Measurements from ENCODE around the gene ELAVL3. TPM values are rescaled to one million over a fixed set of nuclear protein-coding genes. Genes with fewer than 3 reads are reported as not detected.
A peak's percentile ranks its signal among the peaks of the same experiment; 100 is the strongest.

The ELAVL3 gene
- total and polyA plus RNA-seq, 2 donors (not counting 1 experiment from before 2014, with no cell fraction given), result under 0.01 TPM; not detected in 1

GRCh38 chr19:11499890-11500420, 19.1 kb upstream of the ELAVL3 start:
- no peaks in the 10 kb centered on the region for H3K36me3 ChIP-seq (ENCODE audit: control insufficient read depth, insufficient read depth, low read length)
- H3K9me3 ChIP-seq (ENCODE audit: control insufficient read depth, insufficient read depth, low read depth, low read length), result no peaks in the 10 kb centered on the region
- TF ChIP-seq CTCF (conservative IDR thresholded peaks at IDR 0.05 in 1 of 2, IDR thresholded peaks at IDR 0.05 in 1 of 2; ENCODE audit: low read depth in 1 of 2, low read length in 2 of 2), result no peak
- TF ChIP-seq EZH2 (IDR thresholded peaks at IDR 0.05; ENCODE audit: low read length, missing control alignments), result no peak
- H4K20me1 ChIP-seq (ENCODE audit: control insufficient read depth, extremely low read depth, insufficient read depth, low read length), result no peaks in the 10 kb centered on the region
- no peak for DNase-seq (ENCODE audit: low read depth in 2 of 2)
- H3K27ac ChIP-seq (ENCODE audit: insufficient read depth, low read length), result no peak overlapping the region
- H3K9ac ChIP-seq (ENCODE audit: insufficient read depth, low read length), result no peak overlapping the region
- no peaks in the 10 kb centered on the region for H3K27me3 ChIP-seq (ENCODE audit: control insufficient read depth, insufficient read depth, low read length)
- H3K4me3 ChIP-seq (replicated peaks in 1 of 4; ENCODE audit: control extremely low read depth in 1 of 4, insufficient read depth in 1 of 4, low read depth in 3 of 4, low read length in 4 of 4), result no peak overlapping the region
- no peak overlapping the region for H2AFZ ChIP-seq (ENCODE audit: low read length)
- no peaks in the 10 kb centered on the region for H3K79me2 ChIP-seq (ENCODE audit: control insufficient read depth, insufficient read depth, low read length)
- H3K4me2 ChIP-seq (ENCODE audit: extremely low read depth, insufficient read depth, low read length), result no peak overlapping the region
- H3K4me1 ChIP-seq (ENCODE audit: control insufficient read depth, extremely low read depth, insufficient read depth, low read length), result no peaks in the 10 kb centered on the region

- no peak for DNase-seq (ENCODE audit: low read depth in 2 of 2)
- Histone ChIP-seq H3K9me3 (ENCODE audit: control insufficient read depth, insufficient read depth, low read depth, low read length) (no peaks in the 10 kb centered on the region), H3K4me1 (ENCODE audit: control insufficient read depth, extremely low read depth, insufficient read depth, low read length) (no peaks in the 10 kb centered on the region), H3K4me2 (ENCODE audit: extremely low read depth, insufficient read depth, low read length) (no peak overlapping the region), H3K4me3 (replicated peaks in 1 of 4; ENCODE audit: control extremely low read depth in 1 of 4, insufficient read depth in 1 of 4, low read depth in 3 of 4, low read length in 4 of 4) (no peak overlapping the region), H3K36me3 (ENCODE audit: control insufficient read depth, insufficient read depth, low read length) (no peaks in the 10 kb centered on the region), H3K27me3 (ENCODE audit: control insufficient read depth, insufficient read depth, low read length) (no peaks in the 10 kb centered on the region), H3K9ac (ENCODE audit: insufficient read depth, low read length) (no peak overlapping the region), H2AFZ (ENCODE audit: low read length) (no peak overlapping the region), H3K27ac (ENCODE audit: insufficient read depth, low read length) (no peak overlapping the region), H3K79me2 (ENCODE audit: control insufficient read depth, insufficient read depth, low read length) (no peaks in the 10 kb centered on the region), H4K20me1 (ENCODE audit: control insufficient read depth, extremely low read depth, insufficient read depth, low read length) (no peaks in the 10 kb centered on the region)
- TF ChIP-seq EZH2 (IDR thresholded peaks at IDR 0.05; ENCODE audit: low read length, missing control alignments), result no peak
- TF ChIP-seq CTCF (conservative IDR thresholded peaks at IDR 0.05 in 1 of 2, IDR thresholded peaks at IDR 0.05 in 1 of 2; ENCODE audit: low read depth in 1 of 2, low read length in 2 of 2), result no peak
Observed at GRCh38 chr19:11499220-11499726, 18.4 kb upstream of the ELAVL3 start.

DNA sequence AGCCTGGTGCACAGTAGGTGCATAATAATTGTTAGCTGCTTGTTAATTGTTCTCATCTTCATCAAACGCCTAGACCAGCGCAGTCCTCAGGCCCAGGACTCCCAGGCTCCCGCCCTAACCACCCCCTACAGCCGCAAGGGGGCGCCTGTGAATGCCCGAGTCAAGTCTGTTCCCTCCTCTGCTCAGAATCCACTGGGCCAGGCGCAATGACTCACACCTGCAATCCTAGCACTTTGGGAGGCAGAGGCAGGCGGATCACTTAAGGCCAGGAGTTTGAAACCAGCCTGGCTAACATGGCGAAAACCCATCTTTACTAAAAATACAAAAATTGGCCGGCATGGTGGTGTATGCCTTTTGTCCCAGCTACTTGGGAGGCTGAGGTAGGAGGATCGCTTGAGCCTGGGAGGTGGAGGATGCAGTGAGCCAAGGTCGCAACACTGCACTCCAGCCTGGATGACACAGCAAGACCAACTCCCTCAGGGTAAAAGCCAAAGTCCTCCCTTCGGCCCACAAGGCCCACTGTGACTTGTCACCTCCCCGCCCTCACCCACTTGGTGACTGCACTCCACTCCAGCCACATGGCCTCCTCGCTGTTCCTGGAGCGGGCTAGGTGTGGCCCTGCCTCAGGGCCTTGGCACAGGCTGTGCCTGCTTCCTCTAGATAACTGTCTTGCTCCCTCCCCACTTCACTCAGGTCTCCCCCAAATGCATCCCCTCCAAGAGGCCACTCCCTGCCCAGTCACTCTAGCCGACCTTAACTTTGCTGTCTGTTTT, 15.7 kb upstream of the ELAVL3 start:
- no peak overlapping the region for H3K27ac ChIP-seq (ENCODE audit: insufficient read depth, low read length)
- no peaks in the 10 kb centered on the region for H3K79me2 ChIP-seq (ENCODE audit: control insufficient read depth, insufficient read depth, low read length)
- H4K20me1 ChIP-seq (ENCODE audit: control insufficient read depth, extremely low read depth, insufficient read depth, low read length), result no peaks in the 10 kb centered on the region
- DNase-seq (ENCODE audit: low read depth in 2 of 2), result peak; percentile 73 to 83
- H3K9me3 ChIP-seq (ENCODE audit: control insufficient read depth, insufficient read depth, low read depth, low read length), result no peaks in the 10 kb centered on the region
- no peak overlapping the region for H2AFZ ChIP-seq (ENCODE audit: low read length)
- H3K4me1 ChIP-seq (ENCODE audit: control insufficient read depth, extremely low read depth, insufficient read depth, low read length), result no peaks in the 10 kb centered on the region
- no peak overlapping the region for H3K4me2 ChIP-seq (ENCODE audit: extremely low read depth, insufficient read depth, low read length)
- H3K4me3 ChIP-seq (replicated peaks in 1 of 4; ENCODE audit: control extremely low read depth in 1 of 4, insufficient read depth in 1 of 4, low read depth in 3 of 4, low read length in 4 of 4), result no peak overlapping the region
- no peak for TF ChIP-seq EZH2 (IDR thresholded peaks at IDR 0.05; ENCODE audit: low read length, missing control alignments)
- peak; percentile 59 to 71 for TF ChIP-seq CTCF (conservative IDR thresholded peaks at IDR 0.05 in 1 of 2, IDR thresholded peaks at IDR 0.05 in 1 of 2; ENCODE audit: low read depth in 1 of 2, low read length in 2 of 2)
- no peak overlapping the region for H3K9ac ChIP-seq (ENCODE audit: insufficient read depth, low read length)
- no peaks in the 10 kb centered on the region for H3K36me3 ChIP-seq (ENCODE audit: control insufficient read depth, insufficient read depth, low read length)
- H3K27me3 ChIP-seq (ENCODE audit: control insufficient read depth, insufficient read depth, low read length), result no peaks in the 10 kb centered on the region
